Loucy (cell line): Measurements from ENCODE around the gene VAPB.

Experiments used
- CTCF ChIP-seq: fragments of 200-600 bp; sonication (generic); conservative IDR thresholded peaks from 2 replicates; pipeline ENCODE4 v1.5.1; 2014; ENCODE audit warnings: mild to moderate bottlenecking, antibody characterized with exemption, low read length
- EZH2phosphoT487 ChIP-seq: fragments of 200-600 bp; IDR thresholded peaks from 2 replicates; pipeline ENCODE4 v1.6.1; 2018; ENCODE audit warnings: antibody characterized with exemption, mild to moderate bottlenecking, moderate library complexity, borderline replicate concordance

DNA sequence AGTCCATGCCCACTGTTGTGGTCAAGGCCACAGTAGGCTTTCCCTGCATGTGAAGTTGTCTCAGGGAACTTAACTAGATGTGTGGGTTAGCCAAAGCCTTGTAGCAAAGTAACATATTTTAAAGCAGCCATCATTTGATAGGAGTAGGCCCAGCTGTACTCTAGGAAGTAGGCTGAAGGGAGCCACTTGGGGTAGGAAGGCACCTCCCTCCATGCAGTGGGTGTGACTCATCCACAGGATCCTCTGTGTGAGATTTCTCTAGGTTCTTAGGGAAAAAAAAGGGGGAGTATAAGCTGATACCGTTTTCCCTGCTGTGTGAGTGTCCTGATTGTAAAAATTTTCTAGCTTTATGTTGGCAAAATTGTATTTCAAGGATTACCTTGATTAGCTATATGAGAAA lies 44.7 kb downstream of the VAPB start:
- no peak for TF ChIP-seq CTCF
- TF ChIP-seq EZH2phosphoT487, result no peak
